Fibroblast of lung (primary cell): ENCODE measurements around the gene LECT2.

Source experiments
- EZH2 ChIP-seq: IDR thresholded peaks from 2 replicates; pipeline ENCODE4 v1.5.1; 2012; ENCODE audit warnings: low read length, control low read depth, mild to moderate bottlenecking; ENCODE audit errors: missing control alignments
- TF ChIP-seq, protein P1 (sequence below), 2 donors: IDR thresholded peaks in 1 of 2; conservative IDR thresholded peaks in 1 of 2; 1 replicate in 1 of 2; 2 replicates in 1 of 2; pipeline ENCODE4 v1.5.1; 2011 to 2012; ENCODE audit warnings: low read length in 2 of 2, control low read depth in 1 of 2, inconsistent platforms in 1 of 2, low read depth in 1 of 2, mild to moderate bottlenecking in 1 of 2

- TF ChIP-seq, protein P1, sequence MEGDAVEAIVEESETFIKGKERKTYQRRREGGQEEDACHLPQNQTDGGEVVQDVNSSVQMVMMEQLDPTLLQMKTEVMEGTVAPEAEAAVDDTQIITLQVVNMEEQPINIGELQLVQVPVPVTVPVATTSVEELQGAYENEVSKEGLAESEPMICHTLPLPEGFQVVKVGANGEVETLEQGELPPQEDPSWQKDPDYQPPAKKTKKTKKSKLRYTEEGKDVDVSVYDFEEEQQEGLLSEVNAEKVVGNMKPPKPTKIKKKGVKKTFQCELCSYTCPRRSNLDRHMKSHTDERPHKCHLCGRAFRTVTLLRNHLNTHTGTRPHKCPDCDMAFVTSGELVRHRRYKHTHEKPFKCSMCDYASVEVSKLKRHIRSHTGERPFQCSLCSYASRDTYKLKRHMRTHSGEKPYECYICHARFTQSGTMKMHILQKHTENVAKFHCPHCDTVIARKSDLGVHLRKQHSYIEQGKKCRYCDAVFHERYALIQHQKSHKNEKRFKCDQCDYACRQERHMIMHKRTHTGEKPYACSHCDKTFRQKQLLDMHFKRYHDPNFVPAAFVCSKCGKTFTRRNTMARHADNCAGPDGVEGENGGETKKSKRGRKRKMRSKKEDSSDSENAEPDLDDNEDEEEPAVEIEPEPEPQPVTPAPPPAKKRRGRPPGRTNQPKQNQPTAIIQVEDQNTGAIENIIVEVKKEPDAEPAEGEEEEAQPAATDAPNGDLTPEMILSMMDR (conservative IDR thresholded peaks at IDR 0.05 in 1 of 2, IDR thresholded peaks at IDR 0.05 in 1 of 2; ENCODE audit: low read depth in 1 of 2, low read length in 2 of 2): no peak
- TF ChIP-seq EZH2: no peak
These were observed 17.4 kb downstream of the LECT2 start for GRCh38 chr5:135937245-135937911.
